Suprapubic skin (tissue), 4 donors: Measurements from ENCODE around the gene BCAS4. TPM values are rescaled to one million over a fixed set of nuclear protein-coding genes. Genes with fewer than 3 reads are reported as not detected.
"Not testable (repeated sequence)": the region's sequence is repeated elsewhere in the genome, so short reads cannot be mapped to it uniquely, and the experiment has no call there.

Experiments
- DNase-seq, 2 donors: peaks; one replicate each; pipeline ENCODE4 v3.0.0-alpha.2; 2019; ENCODE audit warnings: low spot score in 2 of 2
- H3K27ac ChIP-seq: fragments of 200-600 bp; sonication (generic); one replicate; pipeline ENCODE4 v1.5.1; 2019
- H3K27me3 ChIP-seq: fragments of 200-600 bp; sonication (generic); one replicate; pipeline ENCODE4 v1.5.1; 2019
- H3K36me3 ChIP-seq: fragments of 200-600 bp; sonication (generic); one replicate; pipeline ENCODE4 v1.5.1; 2019
- H3K4me1 ChIP-seq: fragments of 200-600 bp; sonication (generic); one replicate; pipeline ENCODE4 v1.5.1; 2019
- H3K4me3 ChIP-seq: fragments of 200-600 bp; sonication (generic); one replicate; pipeline ENCODE4 v1.5.1; 2019; ENCODE audit warnings: mild to moderate bottlenecking
- H3K9me3 ChIP-seq: fragments of 200-600 bp; sonication (generic); one replicate; pipeline ENCODE4 v1.5.1; 2019
- CTCF ChIP-seq, 2 donors: fragments of 200-600 bp in 1 of 2; fragments of 450-650 bp in 1 of 2; sonication (generic) in 1 of 2; IDR thresholded peaks; one replicate each; pipeline ENCODE4 v1.5.1; 2016 to 2019; ENCODE audit warnings: antibody characterized with exemption in 2 of 2, mild to moderate bottlenecking in 1 of 2, moderate library complexity in 1 of 2
- EP300 ChIP-seq: sonication (generic); formaldehyde crosslinking; IDR thresholded peaks from one replicate; pipeline ENCODE4 v1.6.1; 2017; ENCODE audit warnings: antibody characterized with exemption
- POLR2A ChIP-seq, 2 donors: fragments of 450-650 bp; IDR thresholded peaks; one replicate each; pipeline ENCODE4 v1.6.1; 2017; ENCODE audit warnings: antibody characterized with exemption in 2 of 2, mild to moderate bottlenecking in 2 of 2, moderate library complexity in 2 of 2
- POLR2AphosphoS5 ChIP-seq, 3 donors: sonication (generic); formaldehyde crosslinking; IDR thresholded peaks; one replicate each; pipeline ENCODE4 v1.6.1; 2017; ENCODE audit warnings: antibody characterized with exemption in 3 of 3
- WGBS: methylation state at CpG from one replicate; pipeline ENCODE4 v1.1.5; 2018; 5-methylcytosine and 5-hydroxymethylcytosine counted together
- total RNA-seq, 4 donors: library from RNA; depleted of rRNA; stranded (reverse); fragments of >200 nt; gene quantifications; one replicate each; pipeline ENCODE4 v1.1.0, GENCODE V29; 2016

Gene BCAS4
- total RNA-seq, 4 donors from 2014 or later, result 0.91 to 2.6 (median 1.2) TPM

- DNase-seq, result no peak
- H3K36me3 ChIP-seq, result no peaks in the 10 kb centered on the region
- H3K27ac ChIP-seq, result no peak overlapping the region
- 61% methylated on average over 2 of the region's 2 CpGs for WGBS
- TF ChIP-seq CTCF (IDR thresholded peaks at IDR 0.05) (no peak), POLR2AphosphoS5 (IDR thresholded peaks at IDR 0.05) (no peak)
- H3K4me3 ChIP-seq, result no peak overlapping the region
- H3K9me3 ChIP-seq, result no peaks in the 10 kb centered on the region
- peaks cover 13% of the 10 kb centered on the region for H3K27me3 ChIP-seq
- no peaks in the 10 kb centered on the region for H3K4me1 ChIP-seq
Measured at GRCh38 chr20:50777373-50777772, 17.5 kb upstream of the BCAS4 start.

GRCh38 chr20:50778994-50779393 is 15.9 kb upstream of the BCAS4 start:
- not testable (repeated sequence) for DNase-seq, H3K4me1 ChIP-seq, H3K36me3 ChIP-seq, H3K4me3 ChIP-seq, H3K9me3 ChIP-seq, H3K27ac ChIP-seq
- 83% methylated on average over 8 of the region's 8 CpGs for WGBS
- H3K27me3 ChIP-seq, result peaks cover 13% of the 10 kb centered on the region

GRCh38 chr20:50783390-50783789 is 11.5 kb upstream of the BCAS4 start:
- H3K27me3 ChIP-seq, result peaks cover 13% of the 10 kb centered on the region
- H3K9me3 ChIP-seq, result no peaks in the 10 kb centered on the region
- TF ChIP-seq POLR2A (IDR thresholded peaks at IDR 0.05) (no peak), EP300 (no peak), CTCF (IDR thresholded peaks at IDR 0.05) (no peak), POLR2AphosphoS5 (IDR thresholded peaks at IDR 0.05) (no peak)
- DNase-seq, result no peak
- no peak overlapping the region for H3K4me3 ChIP-seq
- no peaks in the 10 kb centered on the region for H3K4me1 ChIP-seq
- WGBS, result 96% methylated on average over 2 of the region's 2 CpGs
- no peaks in the 10 kb centered on the region for H3K36me3 ChIP-seq
- H3K27ac ChIP-seq, result no peak overlapping the region

GRCh38 chr20:50783903-50784302 is 11.0 kb upstream of the BCAS4 start:
- TF ChIP-seq EP300, result no peak
- Histone ChIP-seq H3K9me3 (no peaks in the 10 kb centered on the region), H3K4me3 (no peak overlapping the region), H3K27me3 (peaks cover 11% of the 10 kb centered on the region), H3K36me3 (no peaks in the 10 kb centered on the region), H3K27ac (no peak overlapping the region), H3K4me1 (no peaks in the 10 kb centered on the region)
- no peak for DNase-seq
- 93% methylated on average over 6 of the region's 6 CpGs for WGBS

- no peak for DNase-seq
- H3K4me1 ChIP-seq, result no peaks in the 10 kb centered on the region
- H3K36me3 ChIP-seq, result no peaks in the 10 kb centered on the region
- 79% methylated on average over 4 of the region's 4 CpGs for WGBS
- no peak overlapping the region for H3K27ac ChIP-seq
- H3K27me3 ChIP-seq, result peaks cover 8% of the 10 kb centered on the region
- no peak overlapping the region for H3K4me3 ChIP-seq
- TF ChIP-seq POLR2A (IDR thresholded peaks at IDR 0.05), result no peak
- no peak for TF ChIP-seq EP300
- no peak for TF ChIP-seq POLR2AphosphoS5 (IDR thresholded peaks at IDR 0.05)
- TF ChIP-seq CTCF (IDR thresholded peaks at IDR 0.05), result no peak
- no peaks in the 10 kb centered on the region for H3K9me3 ChIP-seq
Measured at GRCh38 chr20:50784464-50784863, 10.4 kb upstream of the BCAS4 start.

- Histone ChIP-seq H3K4me3 (no peak overlapping the region), H3K9me3 (no peaks in the 10 kb centered on the region), H3K27me3 (no peaks in the 10 kb centered on the region), H3K36me3 (no peaks in the 10 kb centered on the region), H3K4me1 (peaks cover 14% of the 10 kb centered on the region), H3K27ac (no peak overlapping the region)
- TF ChIP-seq CTCF (IDR thresholded peaks at IDR 0.05) (no peak), POLR2A (IDR thresholded peaks at IDR 0.05) (no peak), EP300 (no peak)
- DNase-seq, result no peak
- WGBS, result 92% methylated on average over 9 of the region's 9 CpGs
Measured at GRCh38 chr20:50786703-50787102, 8.2 kb upstream of the BCAS4 start.
